Activated B cell treated with CpG ODN at 0.5 μM for 24 hours (primary cell): Measurements from ENCODE around the gene AUTS2. TPM values are rescaled to one million over a fixed set of nuclear protein-coding genes. Genes with fewer than 3 reads are reported as not detected.

Source experiments
- ATAC-seq: fragments of 200-7000 bp; cut with Tn5 transposase; one replicate; pipeline ENCODE4 v1.10.0; 2021; ENCODE audit warnings: low read depth, mild to moderate bottlenecking, moderate library complexity
- CTCF ChIA-PET: fragments of 350-600 bp; sonication (Branson Sonifier 250); formaldehyde crosslinking; loops from one replicate; lab custom pipeline; 2021; ENCODE audit warnings: antibody characterized with exemption; lab: Charles Lee
- POLR2A ChIA-PET: fragments of 350-600 bp; sonication (Branson Sonifier 250); formaldehyde crosslinking; loops from one replicate; lab custom pipeline; 2021; ENCODE audit warnings: antibody characterized with exemption; lab: Charles Lee
- DNase-seq: peaks from one replicate; pipeline ENCODE4 v3.0.0; 2022
- H3K27ac Mint-ChIP-seq: one replicate; pipeline ENCODE4 v1.8.0; 2020; ENCODE audit warnings: mixed read lengths
- H3K27me3 Mint-ChIP-seq: one replicate; pipeline ENCODE4 v1.8.0; 2021; ENCODE audit warnings: mixed read lengths
- H3K36me3 Mint-ChIP-seq: one replicate; pipeline ENCODE4 v1.8.0; 2021; ENCODE audit warnings: low read depth, mixed read lengths
- H3K4me1 Mint-ChIP-seq: one replicate; pipeline ENCODE4 v1.8.0; 2021; ENCODE audit warnings: mixed read lengths
- H3K4me3 Mint-ChIP-seq: one replicate; pipeline ENCODE4 v1.8.0; 2020; ENCODE audit warnings: mild to moderate bottlenecking, mixed read lengths
- H3K9me3 Mint-ChIP-seq: one replicate; pipeline ENCODE4 v1.8.0; 2020; ENCODE audit warnings: mixed read lengths
- intact Hi-C: fragments of 100-400 bp; cut with micrococcal nuclease; formaldehyde crosslinking; loops from one replicate; pipeline ENCODE4 v1.15.1; 2024
- total RNA-seq: library from RNA; stranded (reverse); gene quantifications from 2 replicates; pipeline ENCODE4 v1.2.3, GENCODE V29; 2022
- TF ChIP-seq, protein P1 (sequence below): fragments of 200-600 bp; IDR thresholded peaks from one replicate; pipeline ENCODE4 v1.8.0; 2022; ENCODE audit warnings: antibody characterized with exemption, mild to moderate bottlenecking

The AUTS2 gene
- total RNA-seq, 1 donor from 2014 or later, result 15.9 TPM

- no peak overlapping the region for H3K27ac Mint-ChIP-seq
- no peaks in the 10 kb centered on the region for H3K9me3 Mint-ChIP-seq
- intact Hi-C loops, result loop anchor here (10.0 kb wide), 1 partner anchor 755 kb away; no protein-coding TSS in a partner anchor
- no peak for ATAC-seq
- DNase-seq, result no peak
- ChIA-PET POLR2A (no interaction called here), CTCF (no interaction called here)
- no peaks in the 10 kb centered on the region for H3K36me3 Mint-ChIP-seq
- peaks cover 36% of the 10 kb centered on the region for H3K4me1 Mint-ChIP-seq
- no peak overlapping the region for H3K4me3 Mint-ChIP-seq
- no peaks in the 10 kb centered on the region for H3K27me3 Mint-ChIP-seq
- TF ChIP-seq, protein P1, sequence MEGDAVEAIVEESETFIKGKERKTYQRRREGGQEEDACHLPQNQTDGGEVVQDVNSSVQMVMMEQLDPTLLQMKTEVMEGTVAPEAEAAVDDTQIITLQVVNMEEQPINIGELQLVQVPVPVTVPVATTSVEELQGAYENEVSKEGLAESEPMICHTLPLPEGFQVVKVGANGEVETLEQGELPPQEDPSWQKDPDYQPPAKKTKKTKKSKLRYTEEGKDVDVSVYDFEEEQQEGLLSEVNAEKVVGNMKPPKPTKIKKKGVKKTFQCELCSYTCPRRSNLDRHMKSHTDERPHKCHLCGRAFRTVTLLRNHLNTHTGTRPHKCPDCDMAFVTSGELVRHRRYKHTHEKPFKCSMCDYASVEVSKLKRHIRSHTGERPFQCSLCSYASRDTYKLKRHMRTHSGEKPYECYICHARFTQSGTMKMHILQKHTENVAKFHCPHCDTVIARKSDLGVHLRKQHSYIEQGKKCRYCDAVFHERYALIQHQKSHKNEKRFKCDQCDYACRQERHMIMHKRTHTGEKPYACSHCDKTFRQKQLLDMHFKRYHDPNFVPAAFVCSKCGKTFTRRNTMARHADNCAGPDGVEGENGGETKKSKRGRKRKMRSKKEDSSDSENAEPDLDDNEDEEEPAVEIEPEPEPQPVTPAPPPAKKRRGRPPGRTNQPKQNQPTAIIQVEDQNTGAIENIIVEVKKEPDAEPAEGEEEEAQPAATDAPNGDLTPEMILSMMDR, result no peak
Observed at GRCh38 chr7:69939317-69939716, 341.0 kb downstream of the AUTS2 start.

- no peak overlapping the region for H3K27ac Mint-ChIP-seq
- CTCF ChIA-PET, result interaction anchor here (1.2 kb wide), 1 partner anchor 9 kb away, joined by 4 read pairs; no protein-coding TSS in a partner anchor
- POLR2A ChIA-PET, result interaction anchor here (1.1 to 1.2 kb wide), 3 partner anchors 9 to 13 kb away, joined by 3 to 8 read pairs (median 3); no protein-coding TSS in a partner anchor
- TF ChIP-seq, protein P1, result no peak
- H3K27me3 Mint-ChIP-seq, result no peaks in the 10 kb centered on the region
- H3K4me1 Mint-ChIP-seq, result peaks cover 21% of the 10 kb centered on the region
- H3K4me3 Mint-ChIP-seq, result no peak overlapping the region
- ATAC-seq (no peak), DNase-seq (no peak)
- H3K36me3 Mint-ChIP-seq, result no peaks in the 10 kb centered on the region
- no peaks in the 10 kb centered on the region for H3K9me3 Mint-ChIP-seq
- intact Hi-C loops, result no loop called here
Observed at GRCh38 chr7:69941077-69941651, 342.9 kb downstream of the AUTS2 start.

- DNase-seq (no peak), ATAC-seq (no peak)
- Mint-ChIP-seq H3K36me3 (no peaks in the 10 kb centered on the region), H3K27me3 (no peaks in the 10 kb centered on the region), H3K9me3 (no peaks in the 10 kb centered on the region), H3K4me1 (peaks cover 20% of the 10 kb centered on the region), H3K27ac (no peak overlapping the region), H3K4me3 (no peak overlapping the region)
- TF ChIP-seq, protein P1, result no peak
- intact Hi-C loops, result no loop called here
- ChIA-PET CTCF (interaction anchor here (1.7 kb wide), 1 partner anchor 10 kb away, joined by 6 read pairs; no protein-coding TSS in a partner anchor), POLR2A (no interaction called here)
Observed at GRCh38 chr7:69942573-69942972, 344.3 kb downstream of the AUTS2 start.

GRCh38 chr7:69946901-69947300 is 348.6 kb downstream of the AUTS2 start:
- H3K4me3 Mint-ChIP-seq, result no peak overlapping the region
- intact Hi-C loops, result no loop called here
- ATAC-seq (no peak), DNase-seq (no peak)
- H3K9me3 Mint-ChIP-seq, result no peaks in the 10 kb centered on the region
- CTCF ChIA-PET, result no interaction called here
- TF ChIP-seq, protein P1, result no peak
- H3K27ac Mint-ChIP-seq, result no peak overlapping the region
- H3K36me3 Mint-ChIP-seq, result no peaks in the 10 kb centered on the region
- no peaks in the 10 kb centered on the region for H3K27me3 Mint-ChIP-seq
- peaks cover 13% of the 10 kb centered on the region for H3K4me1 Mint-ChIP-seq
- POLR2A ChIA-PET, result no interaction called here

- TF ChIP-seq, protein P1, result no peak
- CTCF ChIA-PET, result no interaction called here
- DNase-seq (no peak), ATAC-seq (no peak)
- Mint-ChIP-seq H3K36me3 (no peaks in the 10 kb centered on the region), H3K4me3 (no peak overlapping the region), H3K27me3 (no peaks in the 10 kb centered on the region), H3K4me1 (peaks cover 21% of the 10 kb centered on the region), H3K9me3 (no peaks in the 10 kb centered on the region), H3K27ac (no peak overlapping the region)
- POLR2A ChIA-PET, result no interaction called here
- intact Hi-C loops, result no loop called here
Observed at GRCh38 chr7:69947998-69948397, 349.7 kb downstream of the AUTS2 start.
